HL-60 (cell line): ENCODE results near the gene DBX2.

ENCODE experiments used
- REST ChIP-seq: IDR thresholded peaks from 2 replicates; pipeline ENCODE4 v1.6.1; 2012; ENCODE audit warnings: low read depth; ENCODE audit not compliant: insufficient replicate concordance
- TF ChIP-seq, protein P1 (sequence below): IDR thresholded peaks from one replicate; pipeline ENCODE4 v1.5.1; 2011; ENCODE audit warnings: low read length, control low read depth, inconsistent platforms; ENCODE audit not compliant: insufficient read depth

DNA sequence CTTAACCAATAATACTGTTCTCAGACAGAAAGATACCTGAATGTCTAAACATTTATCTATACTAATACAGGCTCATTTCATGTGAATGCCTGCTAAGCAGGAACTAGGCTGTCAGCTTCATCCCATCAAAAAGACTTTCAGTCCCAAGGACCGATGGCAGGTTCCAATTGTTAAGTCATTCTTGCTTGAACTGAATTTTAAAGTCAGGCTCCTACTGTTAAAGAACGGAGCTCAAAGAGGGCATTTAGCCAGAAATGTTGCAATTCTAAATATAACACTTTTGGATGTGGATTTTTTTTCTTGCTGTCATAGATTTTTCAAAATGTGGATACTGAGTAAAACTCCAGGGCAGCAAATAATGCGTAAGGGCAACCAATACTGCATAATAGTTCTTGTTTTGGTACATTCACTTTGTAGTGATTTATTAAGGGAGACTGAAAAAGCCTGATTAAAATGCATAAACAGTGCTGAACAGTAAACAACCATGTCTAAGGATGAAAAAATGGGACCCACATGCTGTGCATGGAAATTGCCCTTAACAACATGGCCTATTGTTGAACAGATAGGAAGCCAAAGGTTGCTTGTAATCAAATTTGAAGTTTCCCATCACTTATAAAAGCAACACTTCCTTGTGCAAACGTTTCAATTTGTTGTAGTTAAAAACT, 38.6 kb upstream of the DBX2 start:
- TF ChIP-seq, protein P1, sequence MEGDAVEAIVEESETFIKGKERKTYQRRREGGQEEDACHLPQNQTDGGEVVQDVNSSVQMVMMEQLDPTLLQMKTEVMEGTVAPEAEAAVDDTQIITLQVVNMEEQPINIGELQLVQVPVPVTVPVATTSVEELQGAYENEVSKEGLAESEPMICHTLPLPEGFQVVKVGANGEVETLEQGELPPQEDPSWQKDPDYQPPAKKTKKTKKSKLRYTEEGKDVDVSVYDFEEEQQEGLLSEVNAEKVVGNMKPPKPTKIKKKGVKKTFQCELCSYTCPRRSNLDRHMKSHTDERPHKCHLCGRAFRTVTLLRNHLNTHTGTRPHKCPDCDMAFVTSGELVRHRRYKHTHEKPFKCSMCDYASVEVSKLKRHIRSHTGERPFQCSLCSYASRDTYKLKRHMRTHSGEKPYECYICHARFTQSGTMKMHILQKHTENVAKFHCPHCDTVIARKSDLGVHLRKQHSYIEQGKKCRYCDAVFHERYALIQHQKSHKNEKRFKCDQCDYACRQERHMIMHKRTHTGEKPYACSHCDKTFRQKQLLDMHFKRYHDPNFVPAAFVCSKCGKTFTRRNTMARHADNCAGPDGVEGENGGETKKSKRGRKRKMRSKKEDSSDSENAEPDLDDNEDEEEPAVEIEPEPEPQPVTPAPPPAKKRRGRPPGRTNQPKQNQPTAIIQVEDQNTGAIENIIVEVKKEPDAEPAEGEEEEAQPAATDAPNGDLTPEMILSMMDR: no peak
- TF ChIP-seq REST: no peak
